HG03432 (cell line): ENCODE data around the gene MLLT1.

Experiments used
- ATAC-seq: cut with Tn5 transposase; IDR thresholded peaks from one replicate; pipeline ENCODE4 v1.9.1; 2021; ENCODE audit warnings: mild to moderate bottlenecking, moderate library complexity; ENCODE audit not compliant: unreplicated experiment

Gene MLLT1

GRCh38 chr19:6212403-6213265 lies 67.1 kb downstream of the MLLT1 start:
- no peak for ATAC-seq

GRCh38 chr19:6211632-6212402 lies 68.0 kb downstream of the MLLT1 start:
- no peak for ATAC-seq

- ATAC-seq = no peak
Observed at GRCh38 chr19:6210721-6211600, 68.8 kb downstream of the MLLT1 start.

GRCh38 chr19:6210091-6210490 lies 69.7 kb downstream of the MLLT1 start:
- no peak for ATAC-seq

GRCh38 chr19:6209680-6210079 lies 70.1 kb downstream of the MLLT1 start:
- no peak for ATAC-seq

GRCh38 chr19:6209233-6209632 lies 70.5 kb downstream of the MLLT1 start:
- no peak for ATAC-seq

- ATAC-seq = no peak
Observed at GRCh38 chr19:6204866-6205723, 74.7 kb downstream of the MLLT1 start.

- ATAC-seq = no peak
Observed at GRCh38 chr19:6204212-6204611, 75.6 kb downstream of the MLLT1 start.

- ATAC-seq = peak; percentile 75
Observed at GRCh38 chr19:6199240-6199994, 80.4 kb downstream of the MLLT1 start.

- ATAC-seq = no peak
Observed at GRCh38 chr19:6198896-6199239, 80.9 kb downstream of the MLLT1 start.

- ATAC-seq = no peak
Observed at GRCh38 chr19:6196361-6196760, 83.4 kb downstream of the MLLT1 start.

GRCh38 chr19:6188811-6189210 lies 91.0 kb downstream of the MLLT1 start:
- ATAC-seq = no peak

- no peak for ATAC-seq
Observed at GRCh38 chr19:6187374-6187773, 92.4 kb downstream of the MLLT1 start.

GRCh38 chr19:6185835-6186834 lies 93.6 kb downstream of the MLLT1 start:
- ATAC-seq = no peak

- ATAC-seq = no peak
Observed at GRCh38 chr19:6185093-6185834, 94.5 kb downstream of the MLLT1 start.

- no peak for ATAC-seq
Observed at GRCh38 chr19:6181119-6181518, 98.7 kb downstream of the MLLT1 start.

GRCh38 chr19:6173190-6173589 lies 106.6 kb downstream of the MLLT1 start:
- ATAC-seq = no peak
